DMS79 treated with DMSO at 0.1 percent for 48 hours (cell line): ENCODE data around the gene KNDC1.
A peak's percentile ranks its signal among the peaks of the same experiment; 100 is the strongest.
"Not testable (repeated sequence)": the region's sequence is repeated elsewhere in the genome, so short reads cannot be mapped to it uniquely, and the experiment has no call there.

Source experiments
- DNase-seq: peaks from one replicate; lab custom pipeline; 2025; lab: John Stamatoyannopoulos, UW

Gene KNDC1

GRCh38 chr10:133161486-133162109 is 1.6 kb downstream of the KNDC1 start:
- DNase-seq = no peak

GRCh38 chr10:133162178-133162909 is 2.3 kb downstream of the KNDC1 start:
- no peak for DNase-seq

- no peak for DNase-seq
Measured at GRCh38 chr10:133162910-133163856, 3.2 kb downstream of the KNDC1 start.

- peak; percentile 42 for DNase-seq
Measured at GRCh38 chr10:133163889-133164815, 4.1 kb downstream of the KNDC1 start.

GRCh38 chr10:133164816-133165555 is 5.0 kb downstream of the KNDC1 start:
- DNase-seq = no peak

GRCh38 chr10:133165556-133166503 is 5.8 kb downstream of the KNDC1 start:
- DNase-seq = no peak

GRCh38 chr10:133166504-133166827 is 6.4 kb downstream of the KNDC1 start:
- no peak for DNase-seq

GRCh38 chr10:133166828-133167692 is 7.0 kb downstream of the KNDC1 start:
- DNase-seq = no peak

- DNase-seq = no peak
Measured at GRCh38 chr10:133167693-133168616, 7.9 kb downstream of the KNDC1 start.

- DNase-seq = no peak
Measured at GRCh38 chr10:133168617-133169031, 8.6 kb downstream of the KNDC1 start.

GRCh38 chr10:133169173-133169947 is 9.3 kb downstream of the KNDC1 start:
- no peak for DNase-seq

- DNase-seq = no peak
Measured at GRCh38 chr10:133170092-133170491, 10.1 kb downstream of the KNDC1 start.

GRCh38 chr10:133173860-133174640 is 14.0 kb downstream of the KNDC1 start:
- no peak for DNase-seq

GRCh38 chr10:133174689-133175263 is 14.8 kb downstream of the KNDC1 start:
- DNase-seq = no peak

GRCh38 chr10:133175624-133176023 is 15.6 kb downstream of the KNDC1 start:
- DNase-seq = not testable (repeated sequence)

- DNase-seq = no peak
Measured at GRCh38 chr10:133176546-133176945, 16.5 kb downstream of the KNDC1 start.
